GM21447 (cell line): ENCODE data around the gene DMBT1.

Experiments
- ATAC-seq: cut with Tn5 transposase; IDR thresholded peaks from one replicate; pipeline ENCODE4 v1.9.1; 2021; ENCODE audit not compliant: unreplicated experiment

DMBT1 gene

GRCh38 chr10:122643931-122644534, 83.5 kb downstream of the DMBT1 start:
- ATAC-seq = no peak

GRCh38 chr10:122646511-122647382, 86.2 kb downstream of the DMBT1 start:
- no peak for ATAC-seq

DNA sequence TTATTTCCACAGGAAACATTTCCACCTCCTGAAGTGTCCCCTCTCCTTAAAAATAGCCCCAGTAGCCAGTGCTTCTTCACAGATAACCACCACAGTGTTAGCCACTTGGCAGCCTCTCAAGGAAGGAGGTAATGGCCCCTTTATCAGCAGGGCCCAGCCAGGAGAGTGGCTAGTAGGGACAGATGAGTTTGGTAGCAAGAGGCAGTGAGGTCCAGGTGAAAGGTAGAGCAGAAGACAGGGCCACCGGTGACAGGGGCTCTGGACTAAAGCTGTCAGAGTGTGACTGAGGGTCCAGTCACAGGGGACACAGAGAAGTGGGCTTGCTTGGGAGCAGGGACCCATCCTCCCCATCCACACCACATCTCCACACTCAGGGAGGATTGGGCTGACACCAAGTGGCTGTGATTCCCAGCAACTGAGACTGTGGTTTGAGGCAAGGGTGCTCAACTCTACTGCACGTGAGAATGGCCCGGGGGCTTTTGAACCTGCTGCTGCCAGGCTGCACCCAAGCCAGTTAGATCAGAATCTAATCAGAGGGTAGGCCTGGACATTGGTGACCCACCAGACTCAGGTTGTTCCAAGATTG, 86.9 kb downstream of the DMBT1 start:
- ATAC-seq = no peak

- ATAC-seq = no peak
Observed at GRCh38 chr10:122648599-122649428, 88.3 kb downstream of the DMBT1 start.

DNA sequence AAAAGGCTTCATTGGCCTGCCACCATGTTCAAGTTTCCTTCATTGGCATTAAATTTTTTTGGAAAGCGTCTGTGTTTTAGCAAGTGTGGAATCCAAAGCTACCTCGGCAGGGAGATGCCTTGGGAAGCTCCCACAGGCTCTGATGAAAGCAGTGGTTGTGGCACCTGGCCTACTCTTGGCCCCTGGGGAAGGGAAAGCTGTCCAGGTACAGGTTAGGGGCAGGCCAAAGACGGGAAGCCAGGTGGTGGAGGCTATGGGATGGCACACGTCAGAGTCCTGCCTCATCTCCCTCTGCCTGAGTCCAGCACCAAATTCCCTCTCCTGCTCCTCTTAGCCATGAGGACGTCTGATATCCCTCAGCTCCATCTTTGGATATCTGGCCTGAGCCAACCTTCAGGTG, 89.3 kb downstream of the DMBT1 start:
- ATAC-seq = no peak

GRCh38 chr10:122650331-122650730, 89.8 kb downstream of the DMBT1 start:
- no peak for ATAC-seq

- ATAC-seq = no peak
Observed at GRCh38 chr10:122655524-122656307, 95.2 kb downstream of the DMBT1 start.

DNA sequence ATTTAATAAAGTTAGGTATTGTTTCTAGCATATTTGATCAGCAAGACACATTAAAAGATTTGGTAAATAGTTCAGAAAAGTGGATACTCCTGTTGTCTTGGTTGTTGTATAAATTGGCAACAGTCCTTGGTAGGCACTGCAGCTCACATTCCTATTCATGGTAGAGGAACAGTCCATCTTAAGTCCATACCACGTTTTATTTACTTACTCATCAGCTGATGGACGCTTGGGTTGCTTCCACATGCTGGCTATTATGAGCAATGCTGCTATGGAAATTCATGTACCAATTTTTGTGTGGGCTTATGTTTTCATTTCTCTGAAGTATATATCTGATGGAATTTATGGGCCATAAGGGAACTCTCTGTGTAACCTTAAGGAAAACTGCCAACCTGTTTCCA, 95.8 kb downstream of the DMBT1 start:
- no peak for ATAC-seq

- ATAC-seq = no peak
Observed at GRCh38 chr10:122656741-122657140, 96.2 kb downstream of the DMBT1 start.

DNA sequence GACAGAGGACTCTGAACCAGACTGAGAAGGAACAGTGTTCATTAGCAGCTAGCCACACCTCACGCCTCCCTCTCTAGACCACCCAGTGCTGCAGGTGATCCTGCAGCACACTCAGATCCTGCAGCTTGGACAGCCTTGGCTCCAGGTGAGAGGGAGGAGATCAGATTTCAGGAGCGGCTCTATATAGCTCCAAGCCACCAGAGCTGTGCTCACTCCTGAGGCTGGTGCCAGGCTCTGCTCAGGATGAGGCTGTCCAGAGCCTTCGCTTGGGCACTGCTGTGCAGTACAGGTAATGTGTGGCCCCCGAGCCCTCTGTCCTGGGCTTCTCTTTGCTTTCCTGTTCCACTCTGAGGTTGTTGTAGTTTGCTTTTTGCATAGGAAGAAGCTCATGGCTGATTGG, 96.7 kb downstream of the DMBT1 start:
- no peak for ATAC-seq

GRCh38 chr10:122657729-122658128, 97.2 kb downstream of the DMBT1 start:
- no peak for ATAC-seq

DNA sequence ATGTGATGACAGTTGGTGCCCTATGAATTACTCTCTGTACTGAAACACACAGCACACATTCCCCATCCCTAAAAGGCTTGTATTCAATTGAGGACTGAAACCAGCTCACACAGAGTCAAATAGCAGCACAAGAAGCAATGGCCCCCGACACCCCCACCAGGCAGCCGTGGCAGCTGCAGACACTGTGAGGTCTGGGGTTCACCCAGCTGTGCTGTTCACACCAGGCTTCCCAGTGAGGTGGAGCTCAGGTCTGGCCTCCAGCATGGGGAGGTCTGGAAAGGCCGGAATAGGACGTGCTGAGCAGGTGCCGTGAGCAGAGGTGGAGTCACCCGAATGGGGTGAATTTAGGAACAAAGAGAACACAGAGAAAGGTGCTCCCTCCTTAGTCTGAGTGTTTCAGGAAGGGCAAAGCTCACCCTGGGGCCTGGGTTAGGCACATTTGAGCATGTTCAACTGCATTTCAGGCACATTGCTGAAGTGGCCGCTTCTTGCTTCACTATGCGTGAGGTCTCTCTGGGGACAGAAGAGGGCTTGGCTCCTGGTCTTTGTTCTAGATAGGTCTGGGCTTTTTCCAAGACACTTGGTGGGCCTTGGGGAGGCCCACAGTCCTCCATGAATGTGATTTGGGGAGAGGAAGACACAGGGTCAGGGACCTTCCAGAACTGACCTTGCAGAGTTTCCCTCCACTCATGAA, 97.9 kb downstream of the DMBT1 start:
- ATAC-seq = no peak

- no peak for ATAC-seq
Observed at GRCh38 chr10:122659126-122659525, 98.6 kb downstream of the DMBT1 start.

GRCh38 chr10:122659651-122660050, 99.1 kb downstream of the DMBT1 start:
- ATAC-seq = no peak

GRCh38 chr10:122660696-122661095, 100.1 kb downstream of the DMBT1 start:
- ATAC-seq = no peak

DNA sequence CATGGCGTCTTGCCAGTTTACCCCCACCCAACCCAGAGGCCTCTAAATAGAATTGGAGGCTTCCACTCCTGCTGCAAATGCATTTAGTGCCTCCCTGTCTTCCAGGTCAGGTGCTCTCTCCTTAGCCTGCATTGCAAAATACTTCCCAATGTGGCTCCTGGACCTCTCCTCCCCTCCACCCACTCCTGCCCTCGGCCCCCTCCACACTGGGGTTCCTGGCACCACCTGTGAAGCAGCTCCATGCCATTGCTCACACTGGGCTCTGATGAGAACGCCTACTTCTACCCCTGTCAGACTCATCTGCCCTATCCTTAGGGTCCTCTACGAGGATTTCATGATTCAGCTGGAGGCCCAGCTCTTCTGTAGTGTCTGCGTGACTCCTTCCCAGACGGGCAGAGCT, 101.7 kb downstream of the DMBT1 start:
- ATAC-seq = no peak

GRCh38 chr10:122663516-122664130, 103.1 kb downstream of the DMBT1 start:
- ATAC-seq = no peak

DNA sequence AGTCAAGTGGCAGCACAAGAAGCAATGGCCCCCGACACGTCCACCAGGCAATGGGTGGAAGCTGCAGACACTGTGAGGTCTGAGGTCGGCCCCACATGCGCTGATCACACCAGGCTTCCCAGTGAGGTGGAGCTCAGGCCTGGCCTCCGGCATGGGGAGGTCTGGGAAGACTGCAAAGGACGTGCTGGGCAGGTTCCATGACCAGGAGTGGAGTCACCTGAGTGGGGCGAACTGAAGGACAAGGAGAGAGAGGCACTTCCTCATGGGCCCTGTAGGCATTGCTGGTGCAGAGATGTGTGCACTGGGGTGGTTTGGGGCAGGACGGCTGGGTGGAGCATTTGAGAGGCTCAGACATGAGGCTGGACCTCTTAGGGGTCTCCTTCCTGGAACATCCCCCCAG, 103.9 kb downstream of the DMBT1 start:
- no peak for ATAC-seq

DNA sequence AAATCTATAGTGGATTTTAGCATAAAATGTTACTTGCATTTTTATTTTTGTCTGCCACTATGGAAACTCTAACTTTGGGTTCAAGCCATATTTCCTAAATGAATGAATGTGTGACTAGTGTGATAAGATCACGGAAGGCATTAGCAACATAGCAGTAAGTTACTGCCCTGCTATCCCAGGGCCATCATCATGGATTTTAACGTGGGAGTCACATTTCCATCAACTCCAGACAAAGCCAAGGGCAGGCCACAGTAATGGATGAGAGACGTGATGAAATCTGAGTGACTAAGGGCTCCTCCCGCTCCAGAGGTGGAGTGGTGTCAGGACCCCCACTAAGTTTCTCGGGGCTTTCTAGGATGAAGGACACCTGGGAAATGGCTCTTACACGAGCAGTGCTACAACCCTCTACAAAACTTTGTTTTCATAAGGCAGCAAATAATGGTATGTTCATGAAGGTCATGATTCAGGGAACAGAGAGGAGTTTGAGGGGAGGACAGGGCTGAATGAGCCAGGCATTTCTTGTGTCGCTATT, 104.8 kb downstream of the DMBT1 start:
- no peak for ATAC-seq
